ENCODE measurements around the gene OR52K1.

GRCh38 chr11:4508886-4509285 lies 26.4 kb downstream of the OR52K1 start:
- TF ChIP-seq POLR2A (IDR thresholded peaks at IDR 0.05) = no peak
- no peak for TF ChIP-seq CTCF (IDR thresholded peaks at IDR 0.05)
